ENCODE measurements around the gene HOXA4.

HOXA4 gene

GRCh38 chr7:27093184-27093895 is 37.2 kb downstream of the HOXA4 start:
- Histone ChIP-seq H2AK5ac (ENCODE audit: low read length) (no peak overlapping the region), H3K4ac (ENCODE audit: low read depth, low read length) (no peak overlapping the region), H3K27ac (ENCODE audit: low read depth, low read length) (no peak overlapping the region), H3K79me1 (ENCODE audit: low read length) (no peaks in the 10 kb centered on the region), H3K4me2 (ENCODE audit: low read length) (no peak overlapping the region), H3K4me1 (ENCODE audit: control insufficient read depth, low read depth, low read length) (peaks cover 9% of the 10 kb centered on the region), H2BK15ac (replicated peaks; ENCODE audit: low read depth) (no peak overlapping the region), H3K27me3 (ENCODE audit: insufficient read depth, low read length, poor library complexity) (peaks cover 62% of the 10 kb centered on the region), H3K9ac (ENCODE audit: low read length) (no peak overlapping the region), H3K56ac (ENCODE audit: low read length) (no peak overlapping the region), H4K8ac (ENCODE audit: low read depth, low read length) (no peak overlapping the region), H3K79me2 (ENCODE audit: control insufficient read depth, insufficient read depth, low read length) (no peaks in the 10 kb centered on the region), H3K4me3 (ENCODE audit: low read length) (no peak overlapping the region), H4K5ac (ENCODE audit: low read length) (no peak overlapping the region), H3K18ac (ENCODE audit: low read length) (peak overlapping the region; percentile 25), H3K23ac (ENCODE audit: low read length) (no peak overlapping the region), H2BK5ac (ENCODE audit: low read length) (no peak overlapping the region), H2BK120ac (ENCODE audit: low read depth, low read length) (no peak overlapping the region), H3K36me3 (ENCODE audit: control insufficient read depth, insufficient read depth, low read length) (no peaks in the 10 kb centered on the region)
- DNase-seq, result no peak
- no CpG with 5 or more reads among the region's 6 CpGs for WGBS (ENCODE audit: extremely low coverage, insufficient coverage, low lambda C conversion rate)

GRCh38 chr7:27092819-27093110 is 37.8 kb downstream of the HOXA4 start:
- whole genome bisulfite sequencing (ENCODE audit: extremely low coverage, insufficient coverage, low lambda C conversion rate), result no CpG with 5 or more reads among the region's 1 CpG
- Histone ChIP-seq H3K18ac (ENCODE audit: low read length) (no peak overlapping the region), H3K23ac (ENCODE audit: low read length) (no peak overlapping the region)

GRCh38 chr7:27091941-27092818 is 38.4 kb downstream of the HOXA4 start:
- DNase-seq, result peak; percentile 70
- WGBS (ENCODE audit: extremely low coverage, insufficient coverage, low lambda C conversion rate), result no CpG with 5 or more reads among the region's 9 CpGs
- H3K9ac ChIP-seq (ENCODE audit: low read length), result no peak overlapping the region
- H3K4ac ChIP-seq (ENCODE audit: low read depth, low read length), result no peak overlapping the region
- no peak overlapping the region for H2BK120ac ChIP-seq (ENCODE audit: low read depth, low read length)
- no peak overlapping the region for H4K8ac ChIP-seq (ENCODE audit: low read depth, low read length)
- H3K23ac ChIP-seq (ENCODE audit: low read length), result no peak overlapping the region
- no peak overlapping the region for H3K56ac ChIP-seq (ENCODE audit: low read length)
- H3K4me1 ChIP-seq (ENCODE audit: control insufficient read depth, low read depth, low read length), result peaks cover 9% of the 10 kb centered on the region
- no peak overlapping the region for H2BK5ac ChIP-seq (ENCODE audit: low read length)
- no peaks in the 10 kb centered on the region for H3K36me3 ChIP-seq (ENCODE audit: control insufficient read depth, insufficient read depth, low read length)
- no peak overlapping the region for H3K4me2 ChIP-seq (ENCODE audit: low read length)
- no peak overlapping the region for H3K18ac ChIP-seq (ENCODE audit: low read length)
- no peak overlapping the region for H2AK5ac ChIP-seq (ENCODE audit: low read length)
- peaks cover 61% of the 10 kb centered on the region for H3K27me3 ChIP-seq (ENCODE audit: insufficient read depth, low read length, poor library complexity)
- H2BK15ac ChIP-seq (replicated peaks; ENCODE audit: low read depth), result no peak overlapping the region
- no peaks in the 10 kb centered on the region for H3K79me2 ChIP-seq (ENCODE audit: control insufficient read depth, insufficient read depth, low read length)
- no peak overlapping the region for H3K4me3 ChIP-seq (ENCODE audit: low read length)
- H3K27ac ChIP-seq (ENCODE audit: low read depth, low read length), result peak overlapping the region; percentile 41
- no peaks in the 10 kb centered on the region for H3K79me1 ChIP-seq (ENCODE audit: low read length)
- no peak overlapping the region for H4K5ac ChIP-seq (ENCODE audit: low read length)

More at GRCh38 chr7:27092819-27093110, 37.8 kb downstream of the HOXA4 start:
- Histone ChIP-seq H3K9ac (ENCODE audit: low read length) (no peak overlapping the region), H3K27me3 (ENCODE audit: insufficient read depth, low read length, poor library complexity) (peaks cover 62% of the 10 kb centered on the region), H3K4me1 (ENCODE audit: control insufficient read depth, low read depth, low read length) (peaks cover 9% of the 10 kb centered on the region), H2AK5ac (ENCODE audit: low read length) (no peak overlapping the region), H4K5ac (ENCODE audit: low read length) (no peak overlapping the region), H3K27ac (ENCODE audit: low read depth, low read length) (peak overlapping the region; percentile 41), H3K36me3 (ENCODE audit: control insufficient read depth, insufficient read depth, low read length) (no peaks in the 10 kb centered on the region), H2BK120ac (ENCODE audit: low read depth, low read length) (no peak overlapping the region), H3K79me2 (ENCODE audit: control insufficient read depth, insufficient read depth, low read length) (no peaks in the 10 kb centered on the region), H4K8ac (ENCODE audit: low read depth, low read length) (no peak overlapping the region), H3K4me2 (ENCODE audit: low read length) (no peak overlapping the region), H3K4ac (ENCODE audit: low read depth, low read length) (no peak overlapping the region), H3K4me3 (ENCODE audit: low read length) (no peak overlapping the region), H3K56ac (ENCODE audit: low read length) (no peak overlapping the region), H3K79me1 (ENCODE audit: low read length) (no peaks in the 10 kb centered on the region), H2BK15ac (replicated peaks; ENCODE audit: low read depth) (no peak overlapping the region), H2BK5ac (ENCODE audit: low read length) (no peak overlapping the region)
- DNase-seq, result no peak

- Histone ChIP-seq H3K27ac (ENCODE audit: low read depth, low read length) (no peak overlapping the region), H2BK5ac (ENCODE audit: low read length) (no peak overlapping the region), H3K27me3 (ENCODE audit: insufficient read depth, low read length, poor library complexity) (peaks cover 53% of the 10 kb centered on the region), H3K23ac (ENCODE audit: low read length) (no peak overlapping the region), H3K79me2 (ENCODE audit: control insufficient read depth, insufficient read depth, low read length) (no peaks in the 10 kb centered on the region), H4K8ac (ENCODE audit: low read depth, low read length) (no peak overlapping the region), H3K4me3 (ENCODE audit: low read length) (no peak overlapping the region), H2BK120ac (ENCODE audit: low read depth, low read length) (no peak overlapping the region), H2AK5ac (ENCODE audit: low read length) (no peak overlapping the region), H3K18ac (ENCODE audit: low read length) (no peak overlapping the region), H3K56ac (ENCODE audit: low read length) (no peak overlapping the region), H4K5ac (ENCODE audit: low read length) (no peak overlapping the region), H2BK15ac (replicated peaks; ENCODE audit: low read depth) (no peak overlapping the region), H3K4me2 (ENCODE audit: low read length) (no peak overlapping the region), H3K4me1 (ENCODE audit: control insufficient read depth, low read depth, low read length) (peaks cover 9% of the 10 kb centered on the region), H3K79me1 (ENCODE audit: low read length) (no peaks in the 10 kb centered on the region), H3K4ac (ENCODE audit: low read depth, low read length) (no peak overlapping the region), H3K9ac (ENCODE audit: low read length) (no peak overlapping the region), H3K36me3 (ENCODE audit: control insufficient read depth, insufficient read depth, low read length) (no peaks in the 10 kb centered on the region)
- WGBS (ENCODE audit: extremely low coverage, insufficient coverage, low lambda C conversion rate), result no CpG with 5 or more reads among the region's 3 CpGs
- no peak for DNase-seq
These were observed 39.5 kb downstream of the HOXA4 start for GRCh38 chr7:27091105-27091504.

GRCh38 chr7:27088002-27088922 is 42.3 kb downstream of the HOXA4 start:
- Histone ChIP-seq H3K18ac (ENCODE audit: low read length) (no peak overlapping the region), H3K36me3 (ENCODE audit: control insufficient read depth, insufficient read depth, low read length) (no peaks in the 10 kb centered on the region), H3K27me3 (ENCODE audit: insufficient read depth, low read length, poor library complexity) (peaks cover 36% of the 10 kb centered on the region), H2BK15ac (replicated peaks; ENCODE audit: low read depth) (no peak overlapping the region), H4K5ac (ENCODE audit: low read length) (no peak overlapping the region), H3K4me3 (ENCODE audit: low read length) (no peak overlapping the region), H3K4me1 (ENCODE audit: control insufficient read depth, low read depth, low read length) (peaks cover 6% of the 10 kb centered on the region), H3K9ac (ENCODE audit: low read length) (no peak overlapping the region), H4K8ac (ENCODE audit: low read depth, low read length) (no peak overlapping the region), H3K27ac (ENCODE audit: low read depth, low read length) (no peak overlapping the region), H3K79me1 (ENCODE audit: low read length) (no peaks in the 10 kb centered on the region), H2BK5ac (ENCODE audit: low read length) (no peak overlapping the region), H3K23ac (ENCODE audit: low read length) (no peak overlapping the region), H3K4me2 (ENCODE audit: low read length) (no peak overlapping the region), H3K79me2 (ENCODE audit: control insufficient read depth, insufficient read depth, low read length) (no peaks in the 10 kb centered on the region), H2AK5ac (ENCODE audit: low read length) (no peak overlapping the region), H3K56ac (ENCODE audit: low read length) (peak overlapping the region; percentile 22), H2BK120ac (ENCODE audit: low read depth, low read length) (no peak overlapping the region), H3K4ac (ENCODE audit: low read depth, low read length) (no peak overlapping the region)
- peak; percentile 61 for DNase-seq
- no CpG with 5 or more reads among the region's 68 CpGs for WGBS (ENCODE audit: extremely low coverage, insufficient coverage, low lambda C conversion rate)

Data from mesendoderm (in vitro differentiated cells).